ENCODE results near the gene FAM169A. TPM values are rescaled to one million over a fixed set of nuclear protein-coding genes. Genes with fewer than 3 reads are reported as not detected.

FAM169A gene
- total RNA-seq, 2 donors from 2014 or later: 49.8 to 50.5 TPM

DNA sequence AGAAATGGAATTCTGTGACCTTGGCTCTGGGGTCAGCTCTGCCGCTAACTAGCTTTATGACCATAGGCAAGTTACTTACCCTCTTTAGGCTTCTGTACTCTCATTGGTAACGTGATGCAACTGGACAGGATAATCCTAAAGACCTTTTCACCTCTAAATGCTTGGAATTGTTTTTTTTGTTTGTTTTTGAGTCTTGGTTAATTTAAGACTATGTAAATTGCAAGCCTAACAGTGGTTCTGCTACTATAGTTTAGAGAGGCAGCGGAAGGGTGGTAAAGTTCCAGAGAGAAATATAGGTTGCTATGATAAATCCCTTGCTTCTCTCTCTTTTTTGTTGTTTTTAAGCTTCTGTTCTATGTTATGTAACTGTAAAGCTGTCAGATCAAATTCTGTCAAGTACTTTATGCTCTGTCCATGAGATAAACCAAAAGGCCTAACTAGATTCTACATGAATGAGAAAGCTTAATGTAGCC is 17.6 kb downstream of the FAM169A start:
- Histone ChIP-seq H3K27me3 (ENCODE audit: control insufficient read depth, insufficient read depth, low read length, poor library complexity, severe bottlenecking) (no peaks in the 10 kb centered on the region), H3K4me3 (ENCODE audit: low read length) (peak overlapping the region; percentile 20), H3K27ac (ENCODE audit: low read depth, low read length) (no peak overlapping the region), H3K9me3 (ENCODE audit: control insufficient read depth, low read length) (no peaks in the 10 kb centered on the region), H3K36me3 (ENCODE audit: control insufficient read depth, insufficient read depth, low read length) (no peaks in the 10 kb centered on the region), H3K4me1 (ENCODE audit: control insufficient read depth, insufficient read depth, low read length) (peaks cover 4% of the 10 kb centered on the region), H3K9ac (ENCODE audit: extremely low read depth, low read length, poor library complexity, severe bottlenecking) (no peak overlapping the region)
- no peak overlapping the region for H3K4me3 Mint-ChIP-seq
- H3K9me3 Mint-ChIP-seq: no peaks in the 10 kb centered on the region
- no peak for DNase-seq
- peaks cover 49% of the 10 kb centered on the region for H3K4me1 Mint-ChIP-seq
- H3K27ac Mint-ChIP-seq: peak overlapping the region; percentile 1
- TF ChIP-seq, protein P1, sequence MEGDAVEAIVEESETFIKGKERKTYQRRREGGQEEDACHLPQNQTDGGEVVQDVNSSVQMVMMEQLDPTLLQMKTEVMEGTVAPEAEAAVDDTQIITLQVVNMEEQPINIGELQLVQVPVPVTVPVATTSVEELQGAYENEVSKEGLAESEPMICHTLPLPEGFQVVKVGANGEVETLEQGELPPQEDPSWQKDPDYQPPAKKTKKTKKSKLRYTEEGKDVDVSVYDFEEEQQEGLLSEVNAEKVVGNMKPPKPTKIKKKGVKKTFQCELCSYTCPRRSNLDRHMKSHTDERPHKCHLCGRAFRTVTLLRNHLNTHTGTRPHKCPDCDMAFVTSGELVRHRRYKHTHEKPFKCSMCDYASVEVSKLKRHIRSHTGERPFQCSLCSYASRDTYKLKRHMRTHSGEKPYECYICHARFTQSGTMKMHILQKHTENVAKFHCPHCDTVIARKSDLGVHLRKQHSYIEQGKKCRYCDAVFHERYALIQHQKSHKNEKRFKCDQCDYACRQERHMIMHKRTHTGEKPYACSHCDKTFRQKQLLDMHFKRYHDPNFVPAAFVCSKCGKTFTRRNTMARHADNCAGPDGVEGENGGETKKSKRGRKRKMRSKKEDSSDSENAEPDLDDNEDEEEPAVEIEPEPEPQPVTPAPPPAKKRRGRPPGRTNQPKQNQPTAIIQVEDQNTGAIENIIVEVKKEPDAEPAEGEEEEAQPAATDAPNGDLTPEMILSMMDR (conservative IDR thresholded peaks at IDR 0.05): no peak
- no peaks in the 10 kb centered on the region for H3K27me3 Mint-ChIP-seq (ENCODE audit: insufficient read depth)
- peaks cover 2% of the 10 kb centered on the region for H3K36me3 Mint-ChIP-seq (ENCODE audit: low read depth)
- WGBS, 2 experiments (ENCODE audit: insufficient coverage in 1 of 2, insufficient read length in 1 of 2): 93 to 99% methylated on average over 3 of the region's 3 CpGs

DNA sequence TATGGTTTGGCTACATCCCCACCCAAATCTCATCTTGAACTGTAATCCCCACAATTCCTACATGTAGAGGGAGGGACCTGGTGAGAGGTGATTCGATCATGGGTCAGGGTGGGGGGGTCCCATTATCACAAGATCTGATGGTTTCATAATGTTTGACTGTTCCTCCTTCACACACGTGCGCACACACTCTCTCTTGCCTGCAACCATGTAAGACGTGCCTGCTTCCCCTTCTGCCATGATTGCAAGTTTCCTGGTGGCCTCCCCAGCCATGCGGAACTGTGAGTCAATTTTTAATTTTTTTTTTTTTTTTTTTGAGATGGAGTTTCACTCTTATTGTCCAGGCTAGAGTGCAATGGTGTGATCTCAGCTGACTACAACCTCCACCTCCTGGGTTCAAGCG is 27.0 kb downstream of the FAM169A start:
- Mint-ChIP-seq H3K27ac (no peak overlapping the region), H3K36me3 (ENCODE audit: low read depth) (peaks cover 41% of the 10 kb centered on the region)
- no peaks in the 10 kb centered on the region for H3K9me3 ChIP-seq (ENCODE audit: control insufficient read depth, low read length)

DNA sequence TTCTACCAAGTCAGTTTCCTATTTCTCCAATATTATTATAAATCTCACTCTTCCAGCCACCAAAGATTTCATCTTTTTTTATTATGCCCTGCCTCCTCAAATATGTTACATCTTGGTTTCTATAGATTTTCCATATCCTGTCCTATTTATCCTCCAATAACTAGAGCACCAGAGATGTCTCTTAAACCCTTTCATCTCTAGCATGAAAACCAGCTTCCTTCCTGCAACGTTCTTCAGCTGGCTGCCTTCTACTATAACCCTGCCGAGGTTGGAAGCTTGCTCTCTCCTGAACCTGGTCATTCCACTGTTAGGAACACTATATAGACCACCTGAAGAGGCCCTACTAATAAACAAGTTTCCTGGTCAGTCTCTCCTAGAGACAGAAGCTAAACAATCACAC is 27.9 kb downstream of the FAM169A start:
- Histone ChIP-seq H3K27ac (ENCODE audit: low read depth, low read length) (no peak overlapping the region), H3K4me1 (ENCODE audit: control insufficient read depth, insufficient read depth, low read length) (peaks cover 7% of the 10 kb centered on the region), H3K4me3 (ENCODE audit: low read length) (no peak overlapping the region), H3K27me3 (ENCODE audit: control insufficient read depth, insufficient read depth, low read length, poor library complexity, severe bottlenecking) (no peaks in the 10 kb centered on the region), H3K36me3 (ENCODE audit: control insufficient read depth, insufficient read depth, low read length) (peaks cover 55% of the 10 kb centered on the region), H3K9ac (ENCODE audit: extremely low read depth, low read length, poor library complexity, severe bottlenecking) (no peak overlapping the region), H3K9me3 (ENCODE audit: control insufficient read depth, low read length) (no peaks in the 10 kb centered on the region)
- TF ChIP-seq, protein P1 (conservative IDR thresholded peaks at IDR 0.05): no peak
- no peaks in the 10 kb centered on the region for H3K9me3 Mint-ChIP-seq
- H3K27ac Mint-ChIP-seq: no peak overlapping the region
- H3K4me3 Mint-ChIP-seq: no peak overlapping the region
- H3K4me1 Mint-ChIP-seq: peaks cover 33% of the 10 kb centered on the region
- peaks cover 42% of the 10 kb centered on the region for H3K36me3 Mint-ChIP-seq (ENCODE audit: low read depth)
- WGBS, 2 experiments (ENCODE audit: insufficient coverage in 1 of 2, insufficient read length in 1 of 2): 87 to 92% methylated on average over 2 of the region's 2 CpGs
- H3K27me3 Mint-ChIP-seq (ENCODE audit: insufficient read depth): no peaks in the 10 kb centered on the region
- no peak for DNase-seq

More for the DNA sequence above, 27.0 kb downstream of the FAM169A start:
- DNase-seq: no peak
- no peaks in the 10 kb centered on the region for H3K27me3 ChIP-seq (ENCODE audit: control insufficient read depth, insufficient read depth, low read length, poor library complexity, severe bottlenecking)
- no peak overlapping the region for H3K4me3 ChIP-seq (ENCODE audit: low read length)
- H3K9me3 Mint-ChIP-seq: no peaks in the 10 kb centered on the region
- H3K4me1 Mint-ChIP-seq: peaks cover 31% of the 10 kb centered on the region
- H3K36me3 ChIP-seq (ENCODE audit: control insufficient read depth, insufficient read depth, low read length): peaks cover 55% of the 10 kb centered on the region
- WGBS, 2 experiments (ENCODE audit: insufficient coverage in 1 of 2, insufficient read length in 1 of 2): 96 to 100% methylated on average over 1 to 6 of the region's 6 CpGs
- H3K27me3 Mint-ChIP-seq (ENCODE audit: insufficient read depth): no peaks in the 10 kb centered on the region
- H3K27ac ChIP-seq (ENCODE audit: low read depth, low read length): no peak overlapping the region
- TF ChIP-seq, protein P1 (conservative IDR thresholded peaks at IDR 0.05): no peak
- H3K4me1 ChIP-seq (ENCODE audit: control insufficient read depth, insufficient read depth, low read length): no peaks in the 10 kb centered on the region
- no peak overlapping the region for H3K4me3 Mint-ChIP-seq
- H3K9ac ChIP-seq (ENCODE audit: extremely low read depth, low read length, poor library complexity, severe bottlenecking): no peak overlapping the region

Data from endodermal cell (in vitro differentiated cells).